HG02623 (cell line): ENCODE results near the gene PCDH9.
"Not testable (repeated sequence)": the region's sequence is repeated elsewhere in the genome, so short reads cannot be mapped to it uniquely, and the experiment has no call there.

Experiments used
- ATAC-seq: cut with Tn5 transposase; IDR thresholded peaks from one replicate; pipeline ENCODE4 v1.9.1; 2021; ENCODE audit warnings: moderate library complexity; ENCODE audit not compliant: unreplicated experiment

Gene PCDH9

GRCh38 chr13:67133476-67133875 lies 96.7 kb downstream of the PCDH9 start:
- ATAC-seq: no peak

DNA sequence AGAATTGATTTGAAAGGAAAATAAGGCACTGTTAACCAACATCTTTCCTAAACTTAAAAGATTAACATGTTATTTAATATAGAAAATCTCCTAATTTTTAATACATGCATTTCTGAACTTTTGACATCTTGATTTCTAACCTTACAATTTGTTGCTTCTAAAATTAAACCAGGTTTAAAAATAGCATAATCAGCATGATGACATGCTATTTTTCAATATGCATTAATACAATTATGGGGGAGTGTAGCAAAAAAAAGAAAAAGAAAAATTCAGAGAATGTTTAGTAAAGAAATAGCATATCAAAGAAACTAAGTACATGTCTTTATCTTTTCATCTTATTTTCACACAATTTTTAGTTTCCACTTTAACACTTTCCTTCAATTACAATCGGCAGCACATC lies 98.7 kb downstream of the PCDH9 start:
- ATAC-seq: no peak

DNA sequence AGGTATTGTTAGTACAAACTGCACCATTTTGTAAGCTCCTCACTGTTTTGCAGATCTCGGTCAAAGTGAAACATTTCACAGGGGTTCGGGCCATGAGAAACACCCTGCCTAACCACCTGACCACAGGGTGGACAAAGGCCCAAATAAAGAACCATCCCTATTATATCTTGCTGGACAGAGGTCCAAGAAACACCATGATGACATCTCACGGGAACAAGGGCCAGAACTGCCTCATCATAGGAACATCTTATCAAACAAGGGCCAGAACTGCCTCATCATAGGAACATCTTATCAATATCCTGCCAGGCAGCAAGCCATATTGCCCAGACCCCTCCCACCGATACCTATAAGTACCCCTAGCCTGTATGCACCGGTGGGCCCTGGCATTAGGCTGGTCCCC lies 99.7 kb downstream of the PCDH9 start:
- no peak for ATAC-seq

- no peak for ATAC-seq
Measured at GRCh38 chr13:67128136-67128535, 102.0 kb downstream of the PCDH9 start.

GRCh38 chr13:67125681-67126080 lies 104.5 kb downstream of the PCDH9 start:
- no peak for ATAC-seq

GRCh38 chr13:67123165-67123564 lies 107.0 kb downstream of the PCDH9 start:
- no peak for ATAC-seq

- ATAC-seq: no peak
Measured at GRCh38 chr13:67122251-67122650, 107.9 kb downstream of the PCDH9 start.

- no peak for ATAC-seq
Measured at GRCh38 chr13:67120872-67121531, 109.1 kb downstream of the PCDH9 start.

GRCh38 chr13:67119481-67119894 lies 110.6 kb downstream of the PCDH9 start:
- ATAC-seq: no peak

DNA sequence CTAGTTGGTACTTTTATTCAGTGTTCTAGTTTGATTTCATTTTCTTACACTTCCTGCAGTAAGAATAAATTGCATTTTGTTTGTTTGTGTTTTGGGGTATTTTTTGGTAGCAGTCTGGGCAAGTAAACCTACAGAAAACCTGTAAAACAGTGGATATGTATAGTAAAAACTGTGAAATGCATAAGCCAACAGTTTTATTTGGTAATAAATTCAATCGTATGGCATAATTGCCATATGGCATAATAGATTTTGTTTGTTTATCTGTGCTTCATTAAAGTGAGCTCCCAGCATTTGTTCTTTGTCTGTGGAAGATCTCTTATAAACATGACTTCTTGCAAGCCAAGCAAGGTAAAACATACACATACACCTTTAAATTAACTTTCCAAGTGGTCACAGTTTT lies 111.9 kb downstream of the PCDH9 start:
- no peak for ATAC-seq

DNA sequence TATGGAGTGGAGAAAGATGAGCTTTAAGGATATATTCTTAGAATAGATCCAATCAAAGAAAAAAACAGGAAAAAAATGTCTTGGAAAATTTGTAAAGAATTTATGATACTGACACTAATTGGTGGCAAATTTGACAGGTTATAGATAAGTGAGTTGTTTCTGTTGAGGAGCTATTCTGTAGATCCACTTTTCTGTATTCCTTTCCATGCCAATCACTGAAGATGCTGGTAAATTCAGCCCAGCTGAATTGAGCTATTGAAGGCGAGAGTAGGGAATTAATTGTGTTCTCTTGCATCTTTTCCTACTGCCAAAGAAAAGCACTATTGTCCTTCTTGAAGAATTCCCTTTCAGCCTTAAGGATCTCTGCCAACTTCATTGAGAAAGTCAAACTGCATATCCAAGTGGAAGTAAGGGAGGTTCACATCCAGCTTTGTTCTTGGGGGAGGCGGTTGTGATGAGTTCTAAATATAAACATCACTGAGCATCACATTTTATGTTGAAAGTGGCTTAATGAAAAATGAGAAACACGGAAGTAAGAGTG lies 113.1 kb downstream of the PCDH9 start:
- ATAC-seq: no peak

GRCh38 chr13:67107979-67108378 lies 122.2 kb downstream of the PCDH9 start:
- ATAC-seq: no peak

DNA sequence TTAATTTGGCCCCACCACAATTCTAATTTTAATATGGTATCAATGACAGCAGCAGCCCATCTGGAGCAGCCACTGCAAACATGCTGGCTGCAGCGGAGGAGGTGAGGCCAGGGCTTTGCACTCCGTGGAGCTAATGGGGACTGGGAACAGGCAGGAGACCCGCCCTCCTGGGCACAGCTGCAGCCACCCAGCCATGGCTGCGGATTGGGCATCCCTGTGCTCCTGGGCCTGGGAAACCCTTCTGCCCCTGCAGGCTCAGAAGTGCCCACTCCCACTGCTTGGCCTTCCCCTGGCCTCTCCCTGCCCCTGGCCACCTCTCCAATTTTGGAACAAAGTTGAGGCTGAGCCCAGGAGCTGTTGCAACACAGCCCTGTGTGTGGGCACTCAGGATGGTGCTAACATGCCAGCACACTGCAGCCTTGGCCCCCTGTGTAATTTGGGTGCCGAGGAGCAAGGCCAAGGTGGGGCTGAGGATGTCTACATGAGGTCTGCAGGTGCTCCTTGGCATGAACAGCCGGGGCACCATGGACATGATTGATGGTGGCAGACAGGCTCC lies 123.6 kb downstream of the PCDH9 start:
- no peak for ATAC-seq

DNA sequence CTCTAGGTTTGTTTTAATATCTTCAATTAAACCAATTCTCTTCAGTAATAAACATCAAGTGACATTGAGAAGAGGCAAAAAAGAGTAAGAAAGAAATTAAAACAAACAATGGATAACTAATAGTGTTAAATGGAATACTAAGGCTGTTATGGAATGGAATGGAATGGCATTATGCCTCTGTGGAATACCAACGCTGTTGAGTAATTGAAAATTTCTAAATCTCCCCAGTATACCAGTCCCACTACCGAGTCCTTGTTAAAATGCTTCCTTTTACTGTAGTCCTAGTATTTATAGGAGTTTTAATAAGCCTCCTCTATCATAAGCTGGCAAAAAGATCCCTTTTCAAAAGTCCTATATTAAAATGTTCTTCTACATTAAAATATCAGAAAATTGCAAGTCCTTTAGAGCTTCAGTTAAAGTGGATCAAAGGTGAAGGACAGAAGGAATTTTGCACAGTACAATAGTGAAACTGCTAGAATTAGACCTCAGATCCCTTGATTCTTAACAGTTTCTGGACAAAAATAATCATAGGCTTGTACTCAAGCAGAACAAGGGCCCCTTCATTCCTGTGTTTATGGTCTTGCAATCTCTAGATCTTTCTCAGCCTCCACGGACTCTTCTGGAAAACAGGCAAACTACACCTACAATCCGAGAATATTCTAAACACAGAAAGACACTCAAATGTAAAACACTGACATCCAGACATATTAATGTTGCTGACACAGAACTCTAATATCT lies 128.2 kb downstream of the PCDH9 start:
- no peak for ATAC-seq

DNA sequence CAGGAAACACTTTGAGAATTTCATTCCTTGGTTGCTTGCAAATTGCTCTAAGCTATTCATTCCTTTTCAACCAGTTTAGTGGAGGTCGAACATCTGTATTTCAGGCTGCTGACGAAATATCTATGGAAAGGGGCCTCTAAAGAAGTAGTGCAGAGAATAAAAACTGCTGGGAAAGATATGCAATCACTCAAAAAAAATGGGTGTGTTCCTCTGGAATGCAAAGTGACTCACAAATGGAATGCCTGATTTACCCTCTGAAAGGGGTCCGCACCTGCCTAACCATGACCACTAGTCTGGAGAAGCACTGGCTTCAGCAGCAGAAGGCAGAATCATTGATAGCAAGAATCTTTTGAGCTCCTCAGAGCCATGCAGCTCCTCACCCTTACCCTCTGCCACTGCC lies 129.4 kb downstream of the PCDH9 start:
- no peak for ATAC-seq

GRCh38 chr13:67099494-67099893 lies 130.6 kb downstream of the PCDH9 start:
- no peak for ATAC-seq

DNA sequence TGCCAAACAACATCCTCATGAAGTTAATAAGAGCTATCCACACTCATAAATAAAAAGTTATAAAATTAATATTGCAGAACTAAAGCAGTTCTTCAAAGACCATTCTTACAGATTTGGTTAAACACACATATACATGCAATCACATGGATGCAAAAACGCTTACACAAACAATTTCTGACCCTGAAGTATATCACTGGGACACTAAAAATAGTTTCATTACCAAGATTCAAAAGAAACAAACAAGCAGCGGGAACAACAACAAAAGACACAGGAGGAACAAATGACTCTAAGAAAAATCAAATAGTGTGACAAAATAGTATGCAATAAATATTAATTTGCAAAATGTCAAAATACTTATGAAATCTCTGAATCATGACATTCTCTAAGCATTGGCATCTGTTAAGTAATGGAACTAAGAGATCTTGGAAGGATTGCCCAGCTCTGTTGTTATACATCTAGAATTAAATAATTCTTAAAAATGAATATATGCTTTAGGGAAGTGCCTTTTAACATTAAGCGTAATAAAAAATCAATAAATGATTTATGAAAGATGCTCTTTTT lies 132.2 kb downstream of the PCDH9 start:
- ATAC-seq: no peak

DNA sequence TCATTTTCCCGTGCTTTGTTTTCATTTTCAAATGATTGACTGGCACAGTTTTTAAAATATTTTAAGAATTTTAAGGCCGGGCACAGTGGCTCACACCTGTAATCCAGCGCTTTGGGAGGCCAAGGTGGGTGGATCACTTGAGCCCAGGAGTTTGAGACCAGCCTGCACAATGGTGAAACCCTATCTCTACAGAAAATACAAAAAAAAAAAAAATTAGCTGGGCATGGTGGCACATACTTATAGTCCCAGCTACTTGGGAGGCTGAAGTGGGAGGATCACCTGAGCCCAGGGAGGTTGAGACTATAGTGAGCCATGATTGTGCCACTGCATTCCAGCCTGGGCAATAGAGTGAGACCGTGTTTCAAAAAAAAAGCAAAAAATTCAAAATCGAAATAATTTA lies 133.2 kb downstream of the PCDH9 start:
- ATAC-seq: not testable (repeated sequence)

DNA sequence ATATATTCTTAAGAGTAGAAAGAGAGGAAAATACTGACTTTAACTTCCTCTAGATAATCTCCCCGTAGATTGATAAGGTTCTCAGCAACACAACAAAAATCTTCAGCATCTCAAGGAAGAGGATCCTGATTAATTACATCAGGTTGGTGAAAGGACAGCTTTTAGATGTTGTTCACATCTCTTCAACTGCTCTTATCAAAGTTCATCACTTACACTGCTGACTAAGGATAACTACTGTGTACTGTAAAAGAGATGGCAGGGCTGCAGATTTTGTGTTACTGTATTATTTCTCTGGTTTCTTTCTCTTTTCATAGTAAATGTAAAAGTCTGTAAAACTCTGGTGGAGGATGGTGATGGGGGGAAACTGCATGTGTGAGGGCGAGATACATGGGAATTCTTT lies 133.7 kb downstream of the PCDH9 start:
- no peak for ATAC-seq

GRCh38 chr13:67095621-67096020 lies 134.5 kb downstream of the PCDH9 start:
- no peak for ATAC-seq

DNA sequence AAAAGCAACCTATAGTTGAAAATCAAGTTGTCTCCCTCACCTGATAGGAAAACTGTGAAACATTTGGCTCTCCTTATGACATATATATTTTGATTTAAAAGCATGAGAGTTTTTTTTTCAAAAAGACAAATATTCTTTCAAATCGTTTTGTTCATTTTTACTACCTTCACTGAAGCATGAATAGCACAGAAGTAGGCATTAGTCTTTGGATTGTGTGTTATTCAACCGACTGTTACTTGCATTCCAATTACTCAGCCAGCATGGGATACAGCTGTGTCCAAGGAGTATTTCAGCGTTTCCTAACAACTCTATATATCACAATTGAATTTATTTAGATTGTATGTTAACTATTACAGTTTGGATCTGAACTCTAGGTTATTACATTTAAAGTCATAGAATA lies 135.2 kb downstream of the PCDH9 start:
- ATAC-seq: no peak

DNA sequence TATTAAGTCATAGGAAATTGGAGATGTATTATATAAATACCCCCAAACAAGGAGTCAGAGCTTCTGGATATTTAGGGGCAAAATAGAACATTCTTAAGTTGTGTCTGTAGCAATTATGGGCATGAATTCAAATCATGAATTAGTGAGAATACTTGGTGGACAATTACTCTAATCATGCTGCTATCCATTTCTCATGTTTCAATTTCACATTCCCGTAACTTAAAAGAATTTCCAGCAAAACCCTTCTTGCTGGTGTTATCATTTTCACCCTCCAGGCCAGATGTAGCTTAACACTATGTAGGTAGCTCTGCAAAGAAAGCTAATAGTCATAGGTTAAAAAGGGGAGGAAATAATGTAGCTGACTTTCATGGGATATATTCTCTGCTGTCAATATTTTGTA lies 136.1 kb downstream of the PCDH9 start:
- ATAC-seq: no peak
